GM12891 (cell line): ENCODE results near the gene SORT1. TPM values are rescaled to one million over a fixed set of nuclear protein-coding genes. Genes with fewer than 3 reads are reported as not detected.
"Not testable (repeated sequence)": the region's sequence is repeated elsewhere in the genome, so short reads cannot be mapped to it uniquely, and the experiment has no call there.

ENCODE experiments used
- DNase-seq: peaks from one replicate; pipeline ENCODE4 v3.0.0; 2011; ENCODE audit warnings: low spot score; ENCODE audit not compliant: insufficient read length
- FAIRE-seq: peaks from 2 replicates; lab custom pipeline; 2011; peaks lifted over from hg19 to GRCh38; lab: Jason Lieb, UNC
- PAX5 ChIP-seq: IDR thresholded peaks from 2 replicates; pipeline ENCODE4 v1.6.1; 2011; ENCODE audit warnings: low read length, moderate library complexity, mild to moderate bottlenecking; ENCODE audit not compliant: insufficient read depth, severe bottlenecking
- POLR2A ChIP-seq: IDR thresholded peaks from 2 replicates; pipeline ENCODE4 v1.6.1; 2011; ENCODE audit warnings: low read depth, low read length, control low read depth
- POLR2AphosphoS5 ChIP-seq: IDR thresholded peaks from 2 replicates; pipeline ENCODE4 v1.6.1; 2011; ENCODE audit warnings: low read depth, low read length, control low read depth
- POU2F2 ChIP-seq: IDR thresholded peaks from 2 replicates; pipeline ENCODE4 v1.6.1; 2011; ENCODE audit warnings: low read depth, mild to moderate bottlenecking, control low read depth, low read length, moderate library complexity
- SPI1 ChIP-seq: IDR thresholded peaks from 2 replicates; pipeline ENCODE4 v1.6.1; 2011; ENCODE audit warnings: low read depth, low read length, control low read depth
- TAF1 ChIP-seq: IDR thresholded peaks from 2 replicates; pipeline ENCODE4 v1.6.1; 2011; ENCODE audit warnings: low read depth, low read length, control low read depth
- polyA plus RNA-seq: library from polyadenylated mRNA; unstranded; fragments of >200 nt; gene quantifications from one replicate; pipeline ENCODE4 v1.2.1, GENCODE V29; 2012; ENCODE audit warnings: low read depth, missing spikeins, inconsistent platforms; ENCODE audit not compliant: missing spikeins

The SORT1 gene
- 0.26 TPM for polyA plus RNA-seq

- peak; percentile 67 for FAIRE-seq
- TF ChIP-seq TAF1 (no peak), POLR2AphosphoS5 (no peak), POLR2A (no peak), PAX5 (no peak), POU2F2 (no peak), SPI1 (no peak)
Measured at GRCh38 chr1:109397581-109398342, at the start of gene SORT1. Gene SORT1 (minus strand): TSS chr1:109397918. CDS start chr1:109397892, 26 bp downstream.

GRCh38 chr1:109445949-109446695 lies 48.4 kb upstream of the SORT1 start:
- not testable (repeated sequence) for FAIRE-seq, DNase-seq

More at GRCh38 chr1:109397581-109398342, at the start of gene SORT1:
- peak; percentile 46 for DNase-seq

GRCh38 chr1:109444346-109444745 lies 46.6 kb upstream of the SORT1 start:
- no peak for FAIRE-seq
- TF ChIP-seq POU2F2: no peak
- TF ChIP-seq TAF1: no peak
- TF ChIP-seq PAX5: no peak
- no peak for TF ChIP-seq POLR2A
- TF ChIP-seq SPI1: no peak
- no peak for TF ChIP-seq POLR2AphosphoS5
- no peak for DNase-seq

GRCh38 chr1:109443476-109443875 lies 45.8 kb upstream of the SORT1 start:
- FAIRE-seq (no peak), DNase-seq (no peak)
- TF ChIP-seq POLR2A (no peak), POLR2AphosphoS5 (no peak), POU2F2 (no peak), PAX5 (no peak), TAF1 (no peak), SPI1 (no peak)

DNA sequence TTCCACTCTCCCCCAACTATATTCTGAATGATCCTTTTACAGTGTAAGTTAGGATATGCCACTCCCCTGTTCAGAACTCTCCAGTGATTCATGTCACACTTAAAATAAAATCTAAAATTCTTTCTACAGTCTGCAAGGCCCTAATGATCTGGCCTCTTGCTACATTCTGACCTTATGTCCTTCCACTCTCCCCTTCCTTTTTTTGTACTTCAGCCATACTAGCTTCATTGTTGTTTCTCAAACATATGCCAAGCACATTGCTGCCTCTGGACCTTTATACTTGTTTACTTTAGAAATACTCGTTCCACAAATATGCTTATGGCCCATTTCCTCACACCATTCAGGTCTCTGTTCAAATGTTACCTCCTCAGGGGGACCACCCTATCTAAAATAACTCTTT lies 43.4 kb upstream of the SORT1 start:
- no peak for FAIRE-seq
- no peak for TF ChIP-seq PAX5
- TF ChIP-seq SPI1: no peak
- no peak for TF ChIP-seq POLR2AphosphoS5
- TF ChIP-seq POU2F2: no peak
- no peak for TF ChIP-seq POLR2A
- no peak for TF ChIP-seq TAF1
- no peak for DNase-seq

GRCh38 chr1:109438798-109439297 lies 41.1 kb upstream of the SORT1 start:
- DNase-seq: no peak
- no peak for FAIRE-seq
- TF ChIP-seq POLR2AphosphoS5 (no peak), POLR2A (no peak), POU2F2 (no peak)

GRCh38 chr1:109434484-109434883 lies 36.8 kb upstream of the SORT1 start:
- TF ChIP-seq POU2F2 (no peak), POLR2A (no peak), PAX5 (no peak), TAF1 (no peak), SPI1 (no peak), POLR2AphosphoS5 (no peak)
- no peak for DNase-seq
- FAIRE-seq: no peak

DNA sequence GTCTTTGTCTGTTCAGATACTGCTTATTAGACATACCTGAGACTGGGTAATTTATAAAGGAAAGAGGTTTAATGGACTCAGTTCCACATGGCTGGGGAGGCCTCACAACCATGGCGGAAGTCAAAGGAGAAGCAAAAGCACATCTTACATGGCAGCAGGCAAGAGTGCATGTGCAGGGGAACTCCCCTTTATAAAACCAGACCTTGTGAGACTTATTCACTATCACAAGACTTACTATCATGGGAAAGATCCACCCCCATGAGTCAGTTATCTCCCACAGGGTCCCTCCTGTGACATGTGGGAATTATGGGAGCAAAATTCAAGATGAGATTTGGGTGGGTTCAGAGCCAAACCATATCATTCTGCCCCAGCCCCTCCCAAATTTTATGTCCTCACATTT lies 35.6 kb upstream of the SORT1 start:
- TF ChIP-seq TAF1 (no peak), POLR2A (no peak)
- FAIRE-seq: no peak
- no peak for DNase-seq

DNA sequence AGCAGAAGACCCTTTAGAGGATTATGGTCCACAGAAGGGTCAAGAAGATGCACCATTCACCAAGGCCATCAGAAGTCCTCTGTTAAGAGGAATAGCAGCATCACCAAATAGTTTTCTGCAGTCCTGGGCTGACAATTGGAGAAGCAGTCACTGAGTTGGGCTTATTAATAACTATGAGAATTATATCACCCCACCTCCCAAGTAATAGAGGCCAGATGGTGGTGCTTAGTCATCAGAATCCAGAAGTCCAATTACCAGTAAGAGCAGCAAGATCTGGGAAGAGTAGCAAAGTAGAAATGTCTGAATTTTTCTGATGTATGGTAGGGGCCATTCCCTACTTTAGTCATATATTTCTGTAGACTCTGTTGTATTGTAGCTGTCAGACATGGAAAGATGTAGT lies 34.6 kb upstream of the SORT1 start:
- TF ChIP-seq POU2F2: no peak
- no peak for TF ChIP-seq PAX5
- TF ChIP-seq POLR2A: no peak
- no peak for TF ChIP-seq POLR2AphosphoS5
- TF ChIP-seq SPI1: no peak
- no peak for TF ChIP-seq TAF1
- DNase-seq (no peak), FAIRE-seq (no peak)

DNA sequence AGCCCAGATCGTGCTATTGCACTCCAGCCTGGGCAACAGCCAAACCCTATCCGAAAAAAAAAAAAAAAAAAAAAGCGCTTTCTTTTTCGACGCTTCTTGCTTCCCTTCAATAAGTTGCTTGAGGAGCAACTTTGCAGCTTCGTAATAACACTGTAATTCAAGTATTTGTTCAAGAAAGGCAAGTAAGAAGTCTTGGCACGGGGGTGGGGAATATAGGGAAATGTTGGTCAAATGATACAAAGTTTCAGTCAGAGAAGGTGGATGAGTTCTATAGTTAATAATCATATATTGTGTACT lies 29.4 kb upstream of the SORT1 start:
- TF ChIP-seq SPI1: no peak
- TF ChIP-seq TAF1: no peak
- no peak for TF ChIP-seq PAX5
- TF ChIP-seq POLR2A: no peak
- no peak for TF ChIP-seq POLR2AphosphoS5
- TF ChIP-seq POU2F2: no peak
- DNase-seq (no peak), FAIRE-seq (no peak)
